ENCODE measurements around the gene MRPL57.

- TF ChIP-seq GATA2 (IDR thresholded peaks at IDR 0.05; ENCODE audit: low read depth, low read length) (no peak), GATA3 (IDR thresholded peaks at IDR 0.05; ENCODE audit: low read depth, low read length) (no peak)
These were observed at the start of gene MRPL57, which contains the start of gene SKA3 for GRCh38 chr13:21176215-21176981.
